GM18951 (cell line): ENCODE results near the gene ATG5.

ENCODE experiments used
- POLR2A ChIP-seq: IDR thresholded peaks from 4 replicates; pipeline ENCODE4 v1.6.1; 2011; ENCODE audit warnings: mild to moderate bottlenecking; ENCODE audit not compliant: insufficient read length, insufficient read depth; ENCODE audit errors: extremely low read depth
- in situ Hi-C: fragments of 300-500 bp; cut with MboI; formaldehyde crosslinking; loops from one replicate; pipeline ENCODE4 v1.12.0; 2022; ENCODE audit warnings: low sequenced_read_pairs, mixed read lengths, inconsistent platforms; ENCODE audit not compliant: unreplicated experiment

ATG5 gene

GRCh38 chr6:106213660-106214289 is 111.8 kb downstream of the ATG5 start:
- no peak for TF ChIP-seq POLR2A
- in situ Hi-C loops: loop anchor here (25.0 kb wide), 1 partner anchor 726 kb away; no protein-coding TSS in a partner anchor

GRCh38 chr6:106212576-106212975 is 113.0 kb downstream of the ATG5 start:
- in situ Hi-C loops: loop anchor here (25.0 kb wide), 1 partner anchor 725 kb away; no protein-coding TSS in a partner anchor
- TF ChIP-seq POLR2A: no peak

DNA sequence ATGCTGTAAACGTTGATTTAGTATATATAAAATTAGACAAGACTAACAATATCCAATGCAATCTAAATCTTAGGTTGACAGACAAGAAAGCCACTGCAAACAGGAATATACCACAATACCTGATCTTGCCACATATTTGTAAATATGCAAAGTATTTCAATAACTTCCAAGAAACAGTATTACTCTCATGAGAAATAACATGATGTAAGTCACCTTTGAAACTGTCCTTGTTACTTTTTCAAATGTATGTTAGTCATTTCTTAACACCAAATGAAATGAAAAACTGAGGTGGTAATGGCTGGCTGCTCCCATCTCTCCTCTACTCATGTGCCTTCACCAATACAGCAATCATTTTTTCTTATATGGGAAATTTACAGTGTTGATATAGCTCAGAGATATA is 118.7 kb downstream of the ATG5 start:
- TF ChIP-seq POLR2A: no peak
- in situ Hi-C loops: loop anchor here (25.0 kb wide), 1 partner anchor 720 kb away; no protein-coding TSS in a partner anchor

DNA sequence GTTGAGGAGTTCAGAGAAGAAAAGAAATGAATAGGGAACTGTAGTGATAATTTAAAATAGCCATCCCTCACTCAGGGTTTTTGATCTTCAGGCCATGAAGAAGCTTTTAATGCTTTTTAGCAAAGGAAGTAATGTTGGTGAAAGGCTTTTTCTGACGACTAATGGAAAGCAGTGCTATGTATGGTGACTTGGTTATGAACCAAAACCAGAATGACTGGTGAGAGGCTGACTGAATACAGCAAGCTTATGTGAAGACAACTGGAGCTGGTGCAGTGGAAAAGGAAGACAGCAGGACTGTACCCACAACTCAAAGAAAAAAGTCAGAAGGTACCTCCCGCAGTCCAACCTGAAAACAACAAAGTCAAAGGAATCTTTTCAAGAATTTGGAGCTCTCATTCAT is 120.6 kb downstream of the ATG5 start:
- no peak for TF ChIP-seq POLR2A
- in situ Hi-C loops: loop anchor here (25.0 kb wide), 1 partner anchor 718 kb away; no protein-coding TSS in a partner anchor

DNA sequence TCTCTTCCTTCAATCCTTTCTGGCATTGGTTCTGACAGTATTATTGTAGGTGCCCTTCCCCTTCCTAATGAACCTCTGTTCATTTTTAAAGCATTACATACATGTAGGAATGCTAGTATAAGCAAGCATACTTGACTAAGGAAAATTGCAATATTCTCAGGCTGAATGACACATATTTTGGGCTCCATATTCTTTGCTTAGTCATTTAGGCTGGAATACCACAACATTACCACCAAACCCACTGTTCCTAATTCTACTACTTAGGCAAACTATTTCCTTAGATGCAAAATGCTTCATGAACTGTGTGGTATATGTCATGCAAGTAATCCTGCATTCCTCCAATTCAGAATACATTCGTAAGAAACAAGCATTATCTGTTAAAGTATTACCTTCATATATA is 125.6 kb downstream of the ATG5 start:
- no peak for TF ChIP-seq POLR2A
- in situ Hi-C loops: loop anchor here (25.0 kb wide), 1 partner anchor 713 kb away; no protein-coding TSS in a partner anchor

DNA sequence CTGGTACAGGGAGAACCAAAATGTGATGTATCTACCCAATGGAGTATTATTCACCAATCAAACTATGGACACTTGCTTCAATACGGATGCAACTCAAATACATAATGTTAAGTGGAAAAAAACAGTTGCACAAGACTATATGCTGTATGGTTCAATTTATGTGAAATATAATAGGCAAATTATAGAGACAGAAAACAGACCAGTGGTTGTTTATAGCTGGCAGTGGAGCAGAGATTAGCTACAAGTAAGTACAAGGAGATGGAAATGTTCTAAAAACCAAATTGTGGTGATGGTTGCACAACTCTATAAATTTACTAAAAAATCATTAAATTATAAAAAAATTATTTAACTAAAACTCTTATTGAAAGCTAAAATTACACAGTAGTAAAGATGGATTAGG is 126.2 kb downstream of the ATG5 start:
- in situ Hi-C loops: no loop called here
- no peak for TF ChIP-seq POLR2A

DNA sequence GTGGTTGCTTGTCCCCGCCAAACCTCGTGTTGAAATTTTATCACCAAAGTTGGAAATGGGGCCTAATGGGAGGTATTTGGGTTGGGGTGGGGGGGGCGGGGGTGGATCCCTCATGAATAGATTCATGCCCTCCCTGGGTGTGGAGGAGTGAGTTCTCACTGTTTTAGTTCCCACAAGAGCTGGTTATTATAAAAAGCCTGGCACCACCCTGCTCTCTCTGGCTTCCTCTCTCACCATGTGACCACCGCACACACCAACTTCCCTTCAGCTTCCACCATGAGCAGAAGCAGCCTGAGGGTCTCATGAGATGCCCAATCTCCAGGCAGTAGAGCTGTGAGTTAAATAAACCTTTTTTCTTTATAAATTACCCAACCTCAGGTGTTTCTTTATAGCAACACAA is 128.1 kb downstream of the ATG5 start:
- no peak for TF ChIP-seq POLR2A
- in situ Hi-C loops: no loop called here

DNA sequence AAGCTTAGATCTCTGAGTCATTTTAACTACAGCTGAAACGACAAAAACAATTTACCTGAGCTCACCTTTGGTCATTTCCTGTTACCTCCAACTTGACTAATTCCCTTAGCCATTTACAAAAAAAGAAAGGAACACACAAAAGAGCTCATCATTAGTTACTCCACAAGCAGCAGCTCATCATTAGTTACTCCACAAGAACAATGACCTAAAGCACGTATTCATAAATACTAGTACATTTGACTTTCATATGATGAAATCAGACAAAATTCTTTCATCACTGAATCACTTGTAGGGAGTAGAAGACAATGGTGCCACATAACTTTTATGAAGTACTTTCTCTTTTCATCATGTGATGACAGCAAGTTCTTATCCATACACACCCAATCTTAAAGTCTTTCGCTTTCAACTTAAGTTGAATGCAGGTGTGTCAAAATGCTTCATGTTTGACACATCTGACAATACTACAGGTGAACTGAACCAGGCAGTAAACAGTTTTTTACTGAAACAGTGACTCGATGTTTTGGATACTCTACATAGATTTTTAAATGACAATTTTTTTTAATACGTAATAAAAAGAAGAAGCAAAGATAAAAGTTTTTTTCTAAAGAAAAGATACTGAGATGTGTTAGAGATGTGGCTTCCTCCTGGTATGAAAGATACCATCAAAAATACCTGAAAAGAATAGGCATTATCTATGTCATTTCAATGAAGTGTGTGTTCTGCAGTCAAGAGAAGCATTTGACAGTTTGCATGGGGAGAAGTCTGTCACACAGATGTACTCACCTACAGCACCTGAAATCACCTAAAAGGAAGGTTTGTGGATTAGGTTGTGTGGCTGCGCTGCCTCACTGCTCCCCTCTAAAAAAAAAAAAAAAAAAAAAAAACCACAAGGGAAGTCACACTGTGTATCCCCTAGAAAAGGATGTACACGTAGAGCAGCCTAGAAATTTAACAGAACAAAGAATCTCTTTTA is 130.3 kb downstream of the ATG5 start:
- TF ChIP-seq POLR2A: no peak
- in situ Hi-C loops: no loop called here

DNA sequence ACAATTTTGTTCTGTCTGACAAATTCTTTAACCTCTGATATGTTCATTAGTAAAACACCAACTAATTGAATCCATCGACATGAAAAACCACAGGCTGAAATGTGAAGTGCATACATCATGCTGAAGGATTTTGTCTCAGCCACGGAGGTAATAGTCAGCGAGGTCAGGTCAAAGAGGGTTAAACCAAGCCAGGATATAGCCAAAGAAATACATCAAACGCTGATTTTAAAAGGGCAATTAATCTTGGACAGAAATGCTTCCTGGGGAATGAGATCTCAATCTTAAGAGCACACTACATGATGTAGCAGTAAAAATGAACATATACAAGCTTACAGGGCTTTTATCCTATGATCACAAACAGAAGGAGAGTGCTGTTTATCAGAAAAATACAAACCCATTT is 132.7 kb downstream of the ATG5 start:
- no peak for TF ChIP-seq POLR2A
- in situ Hi-C loops: no loop called here

DNA sequence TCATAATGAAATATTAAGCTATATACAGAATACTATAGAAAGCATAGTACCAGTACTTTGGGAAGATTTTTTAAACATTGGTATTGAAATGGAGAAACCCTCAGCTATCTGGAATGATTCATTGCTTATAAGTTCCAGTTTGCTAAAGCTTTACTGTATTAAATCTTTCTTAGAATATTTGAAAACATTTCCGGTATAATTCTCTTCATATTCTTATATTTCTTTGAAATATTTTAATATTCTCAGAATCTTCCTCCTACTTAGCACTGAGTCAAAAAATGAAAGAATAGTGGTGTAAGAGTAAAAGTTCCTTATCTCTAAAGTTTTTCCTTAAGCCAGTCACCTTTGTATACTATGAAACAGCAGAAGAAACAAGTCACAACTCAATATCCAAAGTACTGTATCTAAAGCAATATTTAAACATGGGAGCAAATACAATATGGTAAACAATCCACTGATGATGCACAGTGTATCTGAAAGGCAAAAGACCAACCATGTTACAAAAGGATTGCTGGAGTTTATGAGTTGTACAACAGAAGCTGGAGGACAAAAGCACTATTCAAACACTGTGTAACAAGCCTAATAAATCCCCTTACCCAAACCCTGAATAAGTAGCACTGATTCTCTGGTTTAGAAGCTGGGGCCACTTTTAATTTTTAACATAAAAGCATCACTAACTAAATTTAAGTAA is 137.3 kb downstream of the ATG5 start:
- no peak for TF ChIP-seq POLR2A
- in situ Hi-C loops: no loop called here

DNA sequence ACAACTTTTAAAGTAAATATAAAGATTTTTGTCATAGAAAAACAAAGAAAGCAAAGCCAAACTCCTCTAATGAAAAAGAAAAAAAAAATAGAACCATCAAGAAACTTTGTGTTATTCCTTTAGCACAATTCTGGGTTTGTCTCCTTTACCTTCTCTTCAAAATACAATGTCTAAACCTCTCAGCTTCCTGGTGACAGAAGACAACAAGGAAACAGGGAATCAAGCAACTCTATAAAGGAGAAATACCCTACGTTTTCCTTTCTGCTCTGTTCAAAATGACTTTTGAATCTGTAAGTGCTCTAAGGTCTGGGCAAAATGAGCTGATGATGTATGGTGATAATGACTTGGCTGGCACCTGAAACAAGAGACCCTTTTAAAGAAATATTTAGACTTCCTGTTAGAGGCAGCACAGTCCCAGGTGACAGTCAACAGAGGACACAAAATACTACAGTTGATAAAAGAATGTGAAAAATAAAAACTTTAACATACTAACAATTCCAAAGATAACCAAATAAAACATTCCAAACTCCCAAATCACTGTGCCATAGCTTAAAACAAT is 138.1 kb downstream of the ATG5 start:
- in situ Hi-C loops: no loop called here
- TF ChIP-seq POLR2A: no peak

DNA sequence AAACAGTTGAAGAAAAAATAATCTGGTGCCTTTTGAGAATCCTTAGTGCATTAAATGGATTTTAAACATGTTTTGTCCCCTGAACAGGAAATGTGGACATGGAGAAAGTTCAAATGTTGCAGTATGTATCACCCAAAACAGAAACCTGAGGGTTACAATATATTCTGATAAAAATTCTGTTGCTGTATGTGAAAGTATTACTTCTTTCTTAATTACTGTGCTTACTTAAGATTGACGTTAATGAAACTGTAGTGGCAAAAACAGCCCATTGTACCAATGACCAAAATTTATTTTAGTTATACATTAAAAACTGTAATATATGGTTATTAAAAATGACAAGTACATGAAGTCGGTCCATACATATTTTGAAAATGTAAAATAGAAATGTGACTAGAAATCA is 138.8 kb downstream of the ATG5 start:
- TF ChIP-seq POLR2A: no peak
- in situ Hi-C loops: no loop called here

- TF ChIP-seq POLR2A: no peak
- in situ Hi-C loops: no loop called here
Observed at GRCh38 chr6:106186172-106186571, 139.4 kb downstream of the ATG5 start.

GRCh38 chr6:106185615-106186014 is 139.9 kb downstream of the ATG5 start:
- no peak for TF ChIP-seq POLR2A

More at GRCh38 chr6:106185615-106186014, 139.9 kb downstream of the ATG5 start:
- in situ Hi-C loops: no loop called here
